ENCODE measurements around the gene MRPL14.

MRPL14 gene

DNA sequence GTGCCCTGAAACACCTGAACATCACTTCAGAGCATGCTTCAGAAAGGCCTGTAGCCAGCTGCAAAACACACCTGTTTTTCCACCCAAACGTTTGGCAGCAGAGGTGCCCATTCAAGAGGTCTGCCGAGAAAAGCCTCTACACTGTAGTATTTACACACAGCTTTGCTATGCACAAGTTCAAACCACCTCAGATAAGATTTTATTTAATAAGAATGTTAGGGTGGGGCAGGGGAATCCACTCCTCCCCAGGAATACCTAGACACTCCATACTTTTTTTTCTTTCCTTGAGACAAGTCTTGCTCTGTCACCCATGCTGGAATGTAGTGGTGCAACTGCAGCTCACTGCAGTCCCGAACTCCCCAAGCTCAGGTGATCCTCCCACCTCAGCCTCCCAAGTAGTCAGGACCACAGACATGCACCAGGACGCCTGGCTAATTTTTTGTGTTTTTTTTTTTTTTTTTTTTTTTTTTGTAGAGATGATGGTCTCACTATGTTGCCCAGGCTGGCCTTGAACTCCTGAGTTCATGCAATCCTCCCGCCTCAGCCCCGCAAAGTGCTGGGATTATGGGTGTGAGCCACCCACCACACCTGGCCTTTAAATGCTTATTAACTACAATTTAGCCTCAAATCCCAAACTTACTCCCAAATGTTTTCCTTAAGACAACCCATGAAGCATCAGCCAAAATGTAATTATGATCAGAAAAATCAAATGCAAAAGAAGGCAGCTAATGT, 9.7 kb downstream of the MRPL14 start:
- H3K4me1 ChIP-seq (ENCODE audit: control insufficient read depth, low read depth, low read length), result peaks cover 6% of the 10 kb centered on the region

DNA sequence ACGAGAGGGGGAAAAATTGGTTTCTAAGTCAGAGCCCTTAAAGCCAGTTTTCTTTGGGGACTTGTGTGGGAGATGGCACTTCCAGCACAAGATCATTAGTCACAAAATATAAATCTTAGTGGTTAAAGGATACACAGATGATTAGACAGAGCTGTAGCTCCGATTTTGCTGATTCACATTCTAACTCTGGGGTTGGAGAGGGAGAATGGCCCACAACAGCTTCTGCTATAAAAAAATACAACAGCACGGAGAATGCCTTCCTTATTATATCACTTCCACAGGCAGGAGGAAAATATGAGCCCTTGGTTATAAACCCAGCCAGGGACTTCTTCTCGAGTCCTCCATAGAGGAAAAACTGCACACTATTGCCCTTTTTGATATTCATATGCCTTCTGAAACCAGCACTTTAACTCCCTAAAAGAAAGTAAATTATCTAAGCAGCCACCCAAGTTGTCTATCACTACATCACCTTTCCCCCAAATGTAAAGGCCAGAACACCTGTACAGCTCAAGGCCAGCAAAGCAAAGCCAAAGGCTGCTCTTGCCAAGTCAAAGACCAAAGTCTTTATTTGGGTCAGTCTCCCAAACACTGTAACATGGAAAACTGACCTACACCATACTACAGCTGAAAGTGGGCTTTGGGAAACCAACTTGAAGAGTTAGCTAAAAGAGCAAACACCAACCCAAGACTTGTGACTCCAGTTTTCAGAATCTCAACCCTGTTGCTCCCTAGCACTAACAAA, 10.4 kb downstream of the MRPL14 start:
- Histone ChIP-seq H3K27ac (ENCODE audit: low read length) (no peak overlapping the region), H3K4me3 (ENCODE audit: low read length) (no peak overlapping the region), H3K9ac (ENCODE audit: low read length) (no peak overlapping the region), H3K27me3 (ENCODE audit: control insufficient read depth, insufficient read depth, low read length) (no peaks in the 10 kb centered on the region), H3K4me1 (ENCODE audit: control insufficient read depth, low read depth, low read length) (peaks cover 5% of the 10 kb centered on the region), H3K36me3 (ENCODE audit: control insufficient read depth, low read depth, low read length) (peaks cover 33% of the 10 kb centered on the region), H3K9me3 (ENCODE audit: control insufficient read depth, low read depth, low read length) (no peaks in the 10 kb centered on the region)

More for the DNA sequence above, 9.7 kb downstream of the MRPL14 start:
- H3K27ac ChIP-seq (ENCODE audit: low read length), result no peak overlapping the region
- no peaks in the 10 kb centered on the region for H3K27me3 ChIP-seq (ENCODE audit: control insufficient read depth, insufficient read depth, low read length)
- H3K4me3 ChIP-seq (ENCODE audit: low read length), result no peak overlapping the region
- H3K36me3 ChIP-seq (ENCODE audit: control insufficient read depth, low read depth, low read length), result peaks cover 25% of the 10 kb centered on the region
- no peaks in the 10 kb centered on the region for H3K9me3 ChIP-seq (ENCODE audit: control insufficient read depth, low read depth, low read length)
- no peak overlapping the region for H3K9ac ChIP-seq (ENCODE audit: low read length)

DNA sequence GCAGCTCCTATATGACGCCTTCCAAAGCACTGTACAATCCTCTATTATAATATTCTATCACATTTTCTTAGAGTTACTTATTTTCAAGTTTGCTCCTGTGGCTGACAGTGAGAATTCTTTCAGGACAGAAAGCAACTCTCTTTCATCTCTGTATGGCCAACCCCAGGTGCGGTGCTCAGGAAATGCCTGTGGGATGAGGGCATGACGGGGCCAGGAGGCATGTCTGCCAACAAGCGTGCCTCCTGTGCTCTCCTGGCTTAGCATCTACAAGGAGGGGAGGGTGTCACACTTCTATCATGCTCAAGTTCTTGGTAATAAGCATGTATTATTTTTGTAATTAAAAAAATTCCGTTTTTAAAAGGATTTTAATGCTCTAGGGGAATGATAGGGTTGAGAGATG, 11.4 kb downstream of the MRPL14 start:
- no peak overlapping the region for H3K9ac ChIP-seq (ENCODE audit: low read length)
- H3K27me3 ChIP-seq (ENCODE audit: control insufficient read depth, insufficient read depth, low read length), result no peaks in the 10 kb centered on the region
- no peaks in the 10 kb centered on the region for H3K9me3 ChIP-seq (ENCODE audit: control insufficient read depth, low read depth, low read length)
- peaks cover 41% of the 10 kb centered on the region for H3K36me3 ChIP-seq (ENCODE audit: control insufficient read depth, low read depth, low read length)
- H3K4me3 ChIP-seq (ENCODE audit: low read length), result no peak overlapping the region
- H3K27ac ChIP-seq (ENCODE audit: low read length), result no peak overlapping the region
- H3K4me1 ChIP-seq (ENCODE audit: control insufficient read depth, low read depth, low read length), result no peaks in the 10 kb centered on the region

DNA sequence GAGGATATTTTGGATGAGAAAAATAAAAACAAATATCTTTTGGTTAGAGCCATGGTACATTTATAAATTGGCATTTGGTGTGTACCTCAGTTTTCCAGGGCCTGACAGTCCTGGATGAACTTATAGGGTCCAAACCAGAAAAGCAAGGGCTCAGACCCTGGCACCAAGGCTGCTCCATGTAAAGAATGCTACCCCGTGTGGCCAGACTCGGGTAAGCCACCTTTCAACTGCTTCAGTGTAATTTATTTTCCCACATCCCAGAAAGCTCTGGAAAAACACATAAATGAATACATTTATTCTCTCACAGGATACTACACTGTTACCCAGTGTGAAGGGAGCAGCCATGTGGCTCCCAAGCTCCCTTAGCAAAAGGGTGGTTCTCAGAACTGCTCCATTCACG, 13.8 kb downstream of the MRPL14 start:
- Histone ChIP-seq H3K27ac (ENCODE audit: low read length) (no peak overlapping the region), H3K36me3 (ENCODE audit: control insufficient read depth, low read depth, low read length) (peaks cover 56% of the 10 kb centered on the region), H3K4me1 (ENCODE audit: control insufficient read depth, low read depth, low read length) (no peaks in the 10 kb centered on the region), H3K9me3 (ENCODE audit: control insufficient read depth, low read depth, low read length) (no peaks in the 10 kb centered on the region), H3K27me3 (ENCODE audit: control insufficient read depth, insufficient read depth, low read length) (no peaks in the 10 kb centered on the region), H3K9ac (ENCODE audit: low read length) (no peak overlapping the region), H3K4me3 (ENCODE audit: low read length) (no peak overlapping the region)

DNA sequence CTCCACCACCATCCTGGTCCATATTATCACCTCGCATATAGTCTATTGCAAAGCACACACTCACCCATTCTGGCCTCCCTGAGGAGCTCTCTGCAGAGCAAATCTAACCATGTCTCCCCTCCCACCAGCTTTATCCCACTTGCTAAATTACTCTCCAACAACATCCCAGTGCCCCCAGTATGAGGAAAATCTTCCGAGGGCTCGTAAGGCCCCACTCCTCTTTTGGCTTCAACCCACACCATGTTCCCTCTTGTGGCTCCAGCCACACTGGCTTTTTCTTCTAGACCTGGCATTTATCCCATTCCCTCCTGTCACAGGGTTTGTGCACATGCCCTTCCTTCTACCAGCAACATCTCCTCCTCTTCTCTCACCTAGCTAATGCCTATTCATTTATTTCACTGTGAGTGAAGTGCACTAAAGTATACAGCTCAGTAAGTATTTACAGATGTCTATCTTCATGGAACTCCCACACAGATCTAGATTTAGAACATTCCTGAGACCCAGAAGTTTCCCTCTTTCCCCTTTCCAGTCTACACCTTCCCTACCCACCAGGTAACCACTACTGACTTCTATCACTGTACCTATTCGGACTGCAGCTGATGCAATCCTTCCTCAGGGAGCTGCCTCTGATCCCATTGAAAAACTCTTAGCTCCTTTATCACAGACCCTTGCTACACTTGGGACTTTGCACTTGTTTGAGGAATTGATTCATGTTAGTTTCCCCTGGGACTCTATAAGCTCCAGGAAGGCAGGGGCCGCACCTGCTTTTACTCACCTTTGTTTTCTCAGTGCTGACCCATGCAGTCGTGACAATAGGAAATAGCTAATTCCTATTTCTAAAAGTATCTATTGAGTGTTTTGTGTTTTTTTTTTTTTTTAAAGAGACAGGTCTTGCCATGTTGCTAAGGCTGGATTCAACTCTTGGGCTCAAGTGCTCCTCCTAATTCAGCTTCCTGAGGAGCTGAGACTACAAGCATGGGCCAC, 15.5 kb downstream of the MRPL14 start:
- Histone ChIP-seq H3K27ac (ENCODE audit: low read length) (no peak overlapping the region), H3K36me3 (ENCODE audit: control insufficient read depth, low read depth, low read length) (peaks cover 63% of the 10 kb centered on the region), H3K27me3 (ENCODE audit: control insufficient read depth, insufficient read depth, low read length) (no peaks in the 10 kb centered on the region), H3K4me1 (ENCODE audit: control insufficient read depth, low read depth, low read length) (no peaks in the 10 kb centered on the region), H3K9ac (ENCODE audit: low read length) (no peak overlapping the region), H3K9me3 (ENCODE audit: control insufficient read depth, low read depth, low read length) (no peaks in the 10 kb centered on the region), H3K4me3 (ENCODE audit: low read length) (no peak overlapping the region)

GRCh38 chr6:44110966-44111365, 16.3 kb downstream of the MRPL14 start:
- H3K4me3 ChIP-seq (ENCODE audit: low read length), result no peak overlapping the region

DNA sequence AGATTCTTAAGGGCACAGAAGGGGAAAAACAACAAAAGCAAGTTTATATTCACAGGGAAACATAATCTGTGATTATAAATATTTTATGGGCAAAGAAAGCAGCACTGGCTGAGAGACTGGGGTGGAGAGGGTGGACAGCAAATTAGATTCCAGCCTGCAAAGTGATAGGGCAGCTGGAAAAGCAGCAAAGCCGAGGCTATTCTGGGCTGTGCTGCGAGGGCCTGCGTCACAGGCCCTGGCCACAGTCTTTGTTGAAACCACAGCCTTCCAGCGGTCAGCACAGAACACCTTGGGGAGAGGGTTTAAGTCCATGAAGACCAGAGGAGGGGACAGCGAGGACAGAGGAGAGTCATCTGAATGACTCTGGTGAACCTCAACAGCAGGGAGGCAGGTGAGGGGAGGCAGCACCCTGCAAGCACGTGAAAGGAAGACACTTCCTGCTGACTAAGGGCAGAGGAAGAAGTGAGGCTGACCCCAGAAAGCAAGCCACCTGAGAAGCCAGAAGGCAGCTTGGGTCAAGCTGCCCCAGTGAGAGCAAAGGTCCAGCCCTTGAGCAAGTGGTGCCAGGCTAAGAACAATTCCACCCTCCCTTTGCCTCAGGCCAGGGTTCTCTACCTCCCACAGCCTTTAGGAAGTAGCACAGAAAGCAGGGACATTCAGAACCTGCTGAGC, 17.1 kb downstream of the MRPL14 start:
- H3K27me3 ChIP-seq (ENCODE audit: control insufficient read depth, insufficient read depth, low read length), result no peaks in the 10 kb centered on the region
- no peak overlapping the region for H3K9ac ChIP-seq (ENCODE audit: low read length)
- peaks cover 61% of the 10 kb centered on the region for H3K36me3 ChIP-seq (ENCODE audit: control insufficient read depth, low read depth, low read length)
- no peak overlapping the region for H3K4me3 ChIP-seq (ENCODE audit: low read length)
- no peaks in the 10 kb centered on the region for H3K4me1 ChIP-seq (ENCODE audit: control insufficient read depth, low read depth, low read length)
- H3K27ac ChIP-seq (ENCODE audit: low read length), result no peak overlapping the region
- no peaks in the 10 kb centered on the region for H3K9me3 ChIP-seq (ENCODE audit: control insufficient read depth, low read depth, low read length)

More at GRCh38 chr6:44110966-44111365, 16.3 kb downstream of the MRPL14 start:
- H3K4me1 ChIP-seq (ENCODE audit: control insufficient read depth, low read depth, low read length), result no peaks in the 10 kb centered on the region
- H3K9ac ChIP-seq (ENCODE audit: low read length), result no peak overlapping the region
- H3K27me3 ChIP-seq (ENCODE audit: control insufficient read depth, insufficient read depth, low read length), result no peaks in the 10 kb centered on the region
- no peaks in the 10 kb centered on the region for H3K9me3 ChIP-seq (ENCODE audit: control insufficient read depth, low read depth, low read length)
- peaks cover 69% of the 10 kb centered on the region for H3K36me3 ChIP-seq (ENCODE audit: control insufficient read depth, low read depth, low read length)
- no peak overlapping the region for H3K27ac ChIP-seq (ENCODE audit: low read length)

GRCh38 chr6:44109212-44109611, 18.0 kb downstream of the MRPL14 start:
- H3K27me3 ChIP-seq (ENCODE audit: control insufficient read depth, insufficient read depth, low read length), result no peaks in the 10 kb centered on the region
- no peak overlapping the region for H3K9ac ChIP-seq (ENCODE audit: low read length)
- no peak overlapping the region for H3K27ac ChIP-seq (ENCODE audit: low read length)
- H3K36me3 ChIP-seq (ENCODE audit: control insufficient read depth, low read depth, low read length), result peaks cover 68% of the 10 kb centered on the region
- H3K4me1 ChIP-seq (ENCODE audit: control insufficient read depth, low read depth, low read length), result no peaks in the 10 kb centered on the region
- no peaks in the 10 kb centered on the region for H3K9me3 ChIP-seq (ENCODE audit: control insufficient read depth, low read depth, low read length)
- no peak overlapping the region for H3K4me3 ChIP-seq (ENCODE audit: low read length)

- H3K27me3 ChIP-seq (ENCODE audit: control insufficient read depth, insufficient read depth, low read length), result no peaks in the 10 kb centered on the region
- no peak overlapping the region for H3K27ac ChIP-seq (ENCODE audit: low read length)
- no peak overlapping the region for H3K4me3 ChIP-seq (ENCODE audit: low read length)
- H3K4me1 ChIP-seq (ENCODE audit: control insufficient read depth, low read depth, low read length), result no peaks in the 10 kb centered on the region
- no peak overlapping the region for H3K9ac ChIP-seq (ENCODE audit: low read length)
- peaks cover 61% of the 10 kb centered on the region for H3K36me3 ChIP-seq (ENCODE audit: control insufficient read depth, low read depth, low read length)
- H3K9me3 ChIP-seq (ENCODE audit: control insufficient read depth, low read depth, low read length), result no peaks in the 10 kb centered on the region
These were observed 18.8 kb downstream of the MRPL14 start for GRCh38 chr6:44108471-44108870.

DNA sequence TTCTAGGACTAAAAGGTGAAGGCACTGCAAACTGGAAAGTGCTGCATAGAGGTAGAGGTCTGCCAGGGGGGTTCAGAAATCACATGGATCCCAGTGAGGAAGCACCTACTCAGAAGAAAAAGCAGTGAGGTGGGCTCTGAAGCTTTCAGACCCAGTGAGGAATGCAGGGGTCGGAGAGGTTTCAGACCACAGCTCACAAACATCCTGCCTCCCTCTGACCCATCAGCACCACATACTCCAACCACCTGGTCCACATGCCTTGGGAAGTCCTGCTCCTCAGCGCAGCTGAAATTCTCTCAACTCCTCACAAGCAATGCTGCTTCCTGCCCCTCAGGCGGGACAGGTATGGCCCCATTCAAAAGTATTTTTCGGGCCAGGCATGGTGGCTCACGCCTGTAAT, 20.2 kb downstream of the MRPL14 start:
- H3K4me1 ChIP-seq (ENCODE audit: control insufficient read depth, low read depth, low read length), result no peaks in the 10 kb centered on the region
- no peaks in the 10 kb centered on the region for H3K9me3 ChIP-seq (ENCODE audit: control insufficient read depth, low read depth, low read length)
- no peak overlapping the region for H3K9ac ChIP-seq (ENCODE audit: low read length)
- no peak overlapping the region for H3K4me3 ChIP-seq (ENCODE audit: low read length)
- no peaks in the 10 kb centered on the region for H3K27me3 ChIP-seq (ENCODE audit: control insufficient read depth, insufficient read depth, low read length)
- no peak overlapping the region for H3K27ac ChIP-seq (ENCODE audit: low read length)
- H3K36me3 ChIP-seq (ENCODE audit: control insufficient read depth, low read depth, low read length), result peaks cover 48% of the 10 kb centered on the region
